Right ventricle myocardium inferior (tissue), 1 donor: ENCODE measurements around the gene GAK. TPM values are rescaled to one million over a fixed set of nuclear protein-coding genes. Genes with fewer than 3 reads are reported as not detected.

Experiments used
- ATAC-seq: fragments of 200-7000 bp; cut with Tn5 transposase; one replicate; pipeline ENCODE4 v1.9.1; 2020; ENCODE audit warnings: mild to moderate bottlenecking, moderate library complexity
- DNase-seq: peaks from one replicate; pipeline ENCODE4 v3.0.0; 2021; ENCODE audit errors: missing footprints
- intact Hi-C: fragments of 100-400 bp; cut with DNase I; formaldehyde crosslinking; loops from one replicate; pipeline ENCODE4 v1.11.0; 2022
- total RNA-seq: library from RNA; stranded (reverse); fragmentation: NEBNext Ultra II Directional; extraction: Animal tissue kit (Norgen Biotek cat#: 25700); gene quantifications from one replicate; pipeline ENCODE4 v1.2.1, GENCODE V29; 2021
- donor health status: DM: no; HTN: yes; CAD: no; lungs with severe emphysema.

The GAK gene
- total RNA-seq, 1 donor from 2014 or later: 29.3 TPM

DNA sequence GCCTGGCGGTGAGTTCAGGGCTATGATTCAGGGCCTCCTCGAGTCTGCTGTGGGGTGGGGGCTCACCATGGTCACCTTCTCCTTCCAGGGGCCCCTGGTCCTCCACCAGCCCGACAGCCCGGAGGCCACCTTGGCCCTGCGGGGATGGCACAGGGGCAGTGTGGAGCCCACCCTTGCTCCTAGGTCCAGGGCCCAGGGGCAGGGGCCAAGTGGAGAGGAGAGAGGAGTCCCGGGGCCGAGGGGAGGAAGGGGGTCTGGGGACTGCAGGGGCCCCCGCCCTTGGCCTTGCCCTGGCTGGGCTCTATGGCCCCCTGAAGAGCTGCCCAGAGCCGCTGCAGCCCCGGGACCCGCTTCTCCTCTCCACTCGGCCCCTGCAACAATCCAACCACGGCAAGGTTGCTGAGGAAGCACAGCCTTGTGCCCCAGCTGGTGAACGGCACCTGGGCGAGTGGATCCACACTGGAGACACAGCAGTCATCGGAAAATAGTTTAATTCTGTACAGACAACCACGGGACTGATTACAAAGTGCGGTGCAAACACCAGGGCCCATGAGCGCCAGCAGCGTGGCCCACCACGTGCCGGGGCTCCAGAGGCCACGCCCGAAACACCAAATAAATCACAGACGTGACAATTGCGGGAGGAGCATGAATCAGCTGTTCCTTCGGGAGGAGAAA lies 83.2 kb downstream of the GAK start:
- intact Hi-C loops: no loop called here
- ATAC-seq: no peak
- DNase-seq: peak; percentile 27

DNA sequence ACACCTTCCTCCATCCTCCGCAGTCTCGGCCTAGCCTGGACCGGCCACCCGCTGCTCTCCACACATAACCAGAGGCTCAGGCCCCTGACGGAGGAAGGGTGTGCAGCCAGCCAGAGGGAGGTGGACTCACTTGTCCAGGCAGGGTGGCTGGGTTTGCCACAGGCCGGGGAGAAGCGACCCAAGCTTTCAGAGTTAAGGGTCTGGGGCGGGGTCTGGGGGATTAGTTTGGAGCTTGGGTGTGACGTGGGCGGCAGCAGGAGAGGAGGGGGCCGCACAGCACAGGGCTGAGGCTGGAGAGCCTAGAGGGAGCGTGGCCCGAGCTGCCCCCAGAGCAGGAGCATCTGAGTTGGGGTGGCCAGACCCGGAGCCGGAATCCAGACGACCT lies 83.8 kb downstream of the GAK start:
- DNase-seq (peak; percentile 22), ATAC-seq (no peak)
- intact Hi-C loops: no loop called here

DNA sequence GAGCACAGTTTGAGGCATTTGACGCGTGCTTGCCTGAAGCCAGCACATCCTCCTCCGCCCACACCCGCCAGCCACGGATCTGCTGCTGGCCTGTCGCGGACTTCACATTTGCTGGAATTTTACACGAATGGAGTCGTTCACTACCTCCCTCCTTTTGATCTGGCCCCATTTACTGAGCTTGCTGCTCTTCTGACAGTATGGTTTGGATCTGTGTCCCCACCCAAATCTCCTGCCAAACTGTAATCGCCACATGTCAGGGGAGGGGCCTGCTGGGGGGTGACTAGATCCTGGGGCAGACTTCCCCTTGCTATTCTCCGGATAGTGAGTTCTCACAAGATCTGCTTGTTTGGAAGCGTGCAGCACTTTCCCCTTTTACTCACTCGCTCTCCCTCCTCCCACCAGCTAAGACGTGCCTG lies 86.3 kb downstream of the GAK start:
- no peak for ATAC-seq
- intact Hi-C loops: no loop called here

DNA sequence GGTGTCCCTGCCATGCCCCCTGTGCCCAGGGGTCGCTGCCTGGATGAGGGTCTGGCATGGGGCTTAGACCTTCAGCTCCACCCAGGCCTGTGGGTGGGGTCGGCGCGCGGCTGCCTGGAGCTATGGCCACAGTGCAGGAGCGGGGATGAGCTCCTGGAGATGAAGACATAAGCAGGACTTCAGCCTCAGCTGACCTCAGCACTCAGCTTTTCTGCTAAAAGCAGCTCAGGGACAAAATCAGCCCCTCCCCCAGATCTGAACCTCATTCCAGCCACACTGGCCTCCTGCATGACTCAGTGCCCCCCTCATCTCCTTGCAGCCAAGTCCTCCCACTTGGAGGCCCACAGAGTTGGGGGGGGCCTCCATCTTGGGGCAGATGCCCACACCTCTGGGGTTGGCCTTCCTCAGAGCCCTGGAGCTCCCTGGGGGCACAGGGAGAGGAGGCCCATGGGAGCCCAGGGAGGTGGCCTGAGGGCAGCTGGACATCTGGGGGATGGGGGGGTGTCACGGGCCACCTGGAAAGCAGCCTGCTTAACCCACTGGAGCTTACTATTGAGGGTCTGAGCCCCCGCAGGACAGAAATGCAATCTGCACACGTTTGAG lies 86.8 kb downstream of the GAK start:
- ATAC-seq (no peak), DNase-seq (peak; percentile 25)
- intact Hi-C loops: no loop called here

More for the DNA sequence above, 86.3 kb downstream of the GAK start:
- DNase-seq: peak; percentile 44

DNA sequence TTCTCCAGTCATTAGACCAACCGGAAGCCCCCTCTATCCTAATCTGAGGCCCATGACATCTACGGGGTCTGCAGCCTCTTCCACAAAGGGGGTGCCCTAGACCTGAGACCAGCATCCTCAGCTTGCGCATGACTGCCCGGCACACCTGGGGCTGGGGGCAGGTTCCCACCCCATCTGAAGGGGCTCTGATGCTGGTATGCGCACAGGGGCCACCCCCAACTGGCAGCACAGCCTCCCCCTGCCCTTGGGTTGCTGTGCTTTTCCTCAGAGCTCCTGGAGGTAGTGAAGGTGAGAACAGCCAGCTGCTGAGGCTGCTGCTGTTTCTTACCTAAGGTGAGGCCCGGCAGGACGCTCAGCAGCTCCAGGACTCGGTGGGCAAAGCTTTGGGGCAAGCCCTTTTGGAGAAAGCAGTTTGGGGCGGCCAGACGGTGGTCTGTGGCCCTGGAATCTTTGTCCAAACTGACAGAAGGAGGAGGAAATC lies 87.3 kb downstream of the GAK start:
- intact Hi-C loops: no loop called here
- ATAC-seq: no peak
- peak; percentile 22 for DNase-seq

DNA sequence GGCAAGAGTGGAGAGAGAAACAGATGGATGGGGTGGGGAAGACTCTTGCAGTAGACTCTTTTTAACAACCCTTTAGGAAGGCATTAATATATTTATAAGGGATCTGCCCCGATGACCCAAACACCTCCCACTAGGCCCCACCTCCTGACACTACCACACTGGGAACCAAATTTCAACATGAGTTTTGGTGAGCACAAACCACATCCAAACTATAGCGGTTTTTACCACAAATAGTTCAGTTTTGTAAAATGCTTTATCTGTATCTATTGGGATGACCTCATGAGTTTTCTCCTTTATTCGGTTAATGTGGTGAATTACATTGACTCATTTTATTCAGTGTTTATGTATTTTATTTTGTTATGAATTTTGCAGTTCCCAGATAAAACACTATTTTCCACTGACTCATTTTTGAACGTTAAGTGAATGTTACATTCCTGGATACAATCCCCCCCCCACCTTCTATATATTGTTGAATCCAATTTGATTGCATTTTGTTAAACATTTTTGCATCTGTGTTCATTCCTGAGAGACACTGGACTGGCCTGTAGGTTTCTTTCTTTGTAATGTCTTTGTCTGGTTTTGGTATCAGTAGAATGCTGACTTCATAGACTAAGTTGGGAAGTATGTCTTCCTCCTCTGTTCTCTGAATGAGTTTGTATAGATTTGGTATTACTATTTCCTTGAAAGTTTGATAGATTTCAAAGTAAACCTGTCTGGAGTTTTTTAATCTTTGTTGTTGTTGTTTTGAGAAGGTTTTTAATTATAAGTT lies 92.3 kb downstream of the GAK start:
- ATAC-seq (no peak), DNase-seq (no peak)
- intact Hi-C loops: no loop called here

DNA sequence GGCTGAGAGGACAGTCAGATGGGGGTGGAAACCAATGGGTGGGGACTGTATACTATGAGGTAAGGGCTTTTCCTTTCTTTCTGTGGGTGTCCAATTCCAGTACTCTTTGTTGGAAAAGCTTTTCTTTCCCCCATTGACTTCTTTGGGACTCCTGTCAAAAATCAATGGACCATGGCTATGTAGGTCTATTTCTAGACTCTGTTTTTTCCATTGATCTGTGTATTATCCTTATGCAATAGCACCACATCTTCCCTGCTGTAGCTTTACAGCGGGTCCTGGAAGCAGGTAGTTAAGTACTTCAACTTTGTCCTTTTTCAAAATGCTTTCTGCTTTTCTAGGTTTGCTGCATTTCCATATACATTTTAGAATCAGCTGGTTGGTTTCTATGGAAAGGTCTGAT lies 94.3 kb downstream of the GAK start:
- no peak for ATAC-seq
- no peak for DNase-seq
- intact Hi-C loops: no loop called here

DNA sequence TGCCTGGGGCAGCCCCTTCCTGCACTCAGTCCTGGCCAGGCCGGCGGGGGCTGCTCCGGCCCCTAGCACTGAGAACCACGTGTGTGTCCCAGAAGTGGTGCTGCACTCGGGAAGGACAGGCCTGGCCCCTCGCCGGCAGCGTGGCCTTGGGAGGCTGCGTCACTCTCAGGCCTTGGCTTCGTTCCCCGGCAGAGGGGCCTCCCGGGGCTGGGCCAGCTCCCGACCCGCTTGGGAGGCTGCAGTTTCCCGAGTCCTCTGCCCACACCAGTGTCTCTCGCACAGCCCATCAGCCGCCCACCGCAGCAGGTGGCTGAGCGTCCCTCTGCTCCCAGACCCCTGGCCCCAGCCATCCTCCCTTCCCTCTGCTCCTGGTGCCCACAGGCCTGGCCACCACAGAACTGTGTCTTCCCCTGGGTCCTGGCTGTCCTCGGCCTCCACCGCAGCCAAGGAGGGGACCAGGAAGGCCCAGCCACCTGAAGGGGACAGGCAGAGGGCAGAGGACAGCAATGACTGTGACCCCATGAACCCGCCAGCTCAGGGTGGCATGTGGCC lies 95.3 kb downstream of the GAK start:
- peak; percentile 39 for DNase-seq
- intact Hi-C loops: no loop called here
- ATAC-seq: no peak

DNA sequence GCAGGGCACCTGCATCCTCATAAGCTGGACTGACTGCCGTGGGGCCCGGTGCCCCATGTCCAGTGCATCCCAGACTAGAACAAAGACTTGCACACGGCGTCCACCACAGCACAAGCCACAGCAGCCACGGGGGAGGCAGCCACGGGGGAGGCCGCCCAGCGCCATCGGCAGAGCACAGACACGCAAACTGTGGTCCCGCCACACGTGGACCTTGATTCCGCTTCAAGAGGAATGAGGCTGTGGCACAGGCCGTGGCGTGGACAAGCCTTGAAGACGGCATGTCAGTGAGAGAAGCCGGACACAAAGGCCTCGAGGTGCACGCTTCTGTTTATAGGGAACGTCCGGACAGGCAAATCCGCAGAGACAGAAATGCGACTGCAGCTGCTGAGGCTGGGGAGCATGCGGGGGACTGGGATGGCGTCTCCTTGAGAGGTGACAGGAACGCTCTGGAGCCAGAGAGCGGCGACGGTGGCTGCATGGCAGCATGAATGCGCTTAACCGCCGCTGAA lies 96.1 kb downstream of the GAK start:
- DNase-seq (peak; percentile 52), ATAC-seq (no peak)
- intact Hi-C loops: no loop called here

DNA sequence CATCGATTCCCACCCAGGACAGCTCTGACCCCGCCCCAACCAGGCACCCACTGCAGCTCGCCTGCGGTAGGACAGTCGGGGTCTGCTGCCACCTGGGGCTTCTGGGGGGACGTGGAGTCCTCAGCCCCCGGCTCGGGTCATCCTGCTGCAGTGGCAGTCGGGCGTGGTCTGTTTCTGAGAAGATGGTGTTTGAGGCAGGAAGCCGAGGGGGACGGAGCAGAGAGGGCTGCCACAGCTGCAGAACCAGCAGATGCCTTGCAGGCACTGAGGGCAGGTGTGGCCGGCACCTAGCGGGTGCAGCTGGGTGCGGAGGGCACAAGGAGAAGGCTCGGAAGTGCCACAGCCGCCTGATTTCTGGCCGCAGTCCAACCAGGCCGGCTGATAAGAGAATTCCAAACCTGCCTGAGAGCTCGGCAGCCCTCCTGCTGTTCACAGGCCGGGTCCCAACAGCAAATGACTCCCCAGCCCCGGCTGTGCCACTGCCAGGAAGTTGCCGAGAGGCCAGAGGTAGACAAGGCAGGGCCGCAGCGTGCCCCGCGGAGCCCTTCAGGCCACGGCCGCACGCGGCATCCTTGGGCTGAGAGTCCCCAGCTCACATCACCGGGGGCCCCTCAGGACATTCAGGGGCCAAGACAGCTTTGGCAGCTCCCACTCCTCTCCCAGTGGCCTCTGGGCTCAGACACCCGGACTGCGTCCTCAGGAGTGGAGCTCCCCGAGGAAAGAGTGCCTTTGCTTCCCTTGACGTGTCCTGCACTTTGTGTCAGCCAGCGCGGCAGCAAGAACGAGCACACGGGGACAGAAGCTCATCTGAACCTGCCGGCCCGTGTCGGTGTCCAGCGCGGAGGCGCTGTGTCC lies 96.7 kb downstream of the GAK start:
- peak; percentile 74 for DNase-seq
- ATAC-seq: peak; percentile 73

DNA sequence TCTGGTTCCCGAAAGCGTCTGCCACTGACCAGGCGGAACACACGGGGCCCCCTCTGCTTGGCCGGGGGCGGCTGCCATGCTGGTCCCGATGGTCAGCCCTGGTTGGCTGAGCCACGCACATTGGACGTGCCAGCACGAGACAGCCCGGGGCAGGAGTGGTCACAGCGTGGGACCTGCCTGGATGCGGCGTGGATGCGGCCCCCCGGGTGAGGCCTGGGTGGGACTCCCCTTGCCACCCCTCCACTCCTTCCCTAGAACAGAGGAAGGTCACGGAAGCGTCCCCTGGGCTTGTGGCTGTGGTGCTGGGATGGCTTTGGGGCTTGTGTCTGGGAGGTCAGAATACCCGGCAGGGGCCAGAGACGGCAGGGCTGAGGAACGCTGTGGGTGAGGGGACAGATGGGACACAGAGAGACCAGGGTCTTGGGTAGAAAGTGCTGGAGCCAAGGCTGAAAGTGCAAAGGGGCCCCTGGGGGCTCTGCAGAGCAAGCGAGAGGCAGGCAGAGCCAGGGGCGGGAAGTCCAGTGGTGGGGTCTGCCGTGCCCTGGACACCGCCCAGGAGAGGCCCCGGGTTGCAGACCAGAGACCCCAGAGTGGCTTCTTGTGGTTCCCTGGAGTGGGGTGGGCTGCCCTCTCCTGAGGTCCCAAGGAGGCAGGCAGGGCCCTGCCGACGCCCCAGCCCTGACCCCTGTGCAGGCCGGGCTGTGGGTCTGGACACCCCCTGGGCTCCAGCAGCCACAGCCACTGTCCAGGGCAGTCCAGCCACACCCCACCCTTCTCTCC lies 97.6 kb downstream of the GAK start:
- intact Hi-C loops: no loop called here
- DNase-seq (peak; percentile 11), ATAC-seq (no peak)

More for the DNA sequence above, 96.7 kb downstream of the GAK start:
- intact Hi-C loops: no loop called here

DNA sequence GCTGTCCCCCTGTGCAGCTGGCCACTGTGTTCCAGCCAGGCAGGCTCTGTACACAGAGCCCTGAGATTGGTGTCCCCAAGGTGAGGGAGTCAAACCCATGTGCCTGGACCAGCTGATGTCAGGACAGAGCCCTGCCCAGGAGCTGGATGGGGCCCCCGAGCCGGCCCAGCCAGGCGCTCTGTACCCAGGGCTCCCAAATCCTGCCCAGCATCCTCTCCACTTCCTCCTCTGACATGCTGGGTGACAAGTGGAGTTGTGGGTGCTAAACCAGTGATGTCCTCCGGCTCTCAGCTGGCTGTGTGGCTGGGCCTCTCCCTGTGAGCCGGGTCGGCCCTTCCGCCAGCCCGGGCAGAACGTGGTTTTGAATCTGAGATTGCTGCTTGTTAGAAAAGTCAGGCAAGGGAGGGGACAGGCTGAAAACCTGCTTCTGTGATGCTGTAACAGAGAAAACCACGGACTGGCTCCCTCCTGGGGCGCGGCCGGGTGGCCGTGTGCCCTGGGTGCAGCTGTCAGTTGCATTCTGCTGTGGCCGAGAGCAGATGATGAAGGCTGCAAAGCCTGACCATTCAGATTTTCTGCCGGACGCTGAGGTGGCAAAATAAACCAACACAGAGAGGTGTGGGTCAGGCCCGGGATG lies 98.3 kb downstream of the GAK start:
- DNase-seq: peak; percentile 52
- ATAC-seq: no peak
- intact Hi-C loops: no loop called here

DNA sequence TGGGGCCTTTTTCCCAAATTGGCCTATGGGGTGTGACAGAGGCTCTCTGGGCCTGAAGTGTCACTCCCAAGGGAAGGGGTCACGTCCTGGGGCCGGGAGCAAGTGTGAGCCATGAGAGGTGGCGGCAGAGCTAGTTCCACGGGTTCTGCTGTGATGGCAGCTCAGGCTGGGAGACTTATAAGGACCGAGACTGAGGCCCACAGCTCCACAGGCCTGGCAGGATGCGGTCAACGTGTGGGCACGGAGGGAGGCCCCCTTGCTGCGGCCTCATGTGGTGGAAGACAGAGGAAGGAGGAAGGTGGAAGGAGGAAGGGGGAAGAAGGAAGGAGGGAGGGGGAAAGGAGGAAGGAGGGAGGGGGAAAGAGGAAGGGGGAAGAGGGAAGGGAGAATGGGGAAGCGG lies 99.0 kb downstream of the GAK start:
- DNase-seq (peak; percentile 4), ATAC-seq (no peak)
- intact Hi-C loops: no loop called here

DNA sequence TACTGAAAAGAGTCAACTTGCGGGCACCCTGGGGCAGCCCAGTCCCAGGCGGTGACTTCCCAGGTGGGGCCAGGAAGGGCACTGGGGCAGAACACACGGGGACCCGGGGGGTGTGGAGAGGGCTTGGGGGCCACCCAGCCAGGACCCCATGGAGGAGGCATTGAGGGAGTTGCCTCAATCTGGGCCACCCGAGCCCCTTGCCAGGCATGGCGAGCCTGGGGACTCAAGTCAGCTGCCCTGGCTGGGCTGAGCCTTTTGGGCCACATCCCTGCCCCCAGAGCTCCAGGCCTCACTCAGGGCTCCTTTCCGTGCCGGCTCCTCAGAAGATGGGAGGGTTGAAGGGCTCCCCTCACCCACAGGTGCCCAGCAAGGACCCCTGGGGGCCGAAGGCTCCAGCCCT lies 99.6 kb downstream of the GAK start:
- ATAC-seq: no peak
- intact Hi-C loops: no loop called here
- peak; percentile 62 for DNase-seq

DNA sequence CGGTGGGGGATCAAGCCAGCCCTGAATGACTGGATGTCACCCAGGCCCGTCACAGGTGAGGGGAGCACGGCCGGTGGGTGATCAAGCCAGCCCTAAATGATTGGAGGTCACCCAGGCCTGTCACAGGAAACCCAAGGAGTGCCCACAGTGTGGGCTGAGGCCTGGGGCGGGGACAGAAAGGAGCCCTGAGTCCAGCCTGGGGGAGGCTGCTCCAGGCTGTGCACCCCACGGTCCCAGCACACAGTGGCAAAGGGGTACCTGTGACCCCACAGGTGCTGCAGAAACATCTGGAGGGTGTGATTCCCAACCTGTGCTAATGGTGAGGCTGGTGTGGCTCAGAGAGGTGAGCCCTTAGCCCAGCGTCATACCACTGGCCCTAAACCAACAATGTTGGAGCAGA lies 100.0 kb downstream of the GAK start:
- ATAC-seq: no peak
- peak; percentile 13 for DNase-seq
- intact Hi-C loops: no loop called here

DNA sequence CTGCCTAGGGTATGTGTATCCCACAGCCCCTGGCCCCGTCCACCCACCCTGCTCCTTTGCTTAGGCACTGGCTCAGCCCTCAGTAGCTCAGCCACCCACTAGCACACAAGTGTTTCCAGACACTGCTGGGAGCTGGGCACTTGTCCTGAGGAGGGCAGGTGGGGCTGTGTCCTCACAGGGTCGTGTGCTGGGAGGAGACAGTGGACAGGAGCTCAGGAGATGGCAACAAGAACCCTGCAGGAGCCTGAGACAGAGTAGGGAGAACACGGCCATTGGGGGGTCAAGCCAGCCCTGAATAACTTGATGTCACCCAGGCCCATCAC lies 100.7 kb downstream of the GAK start:
- intact Hi-C loops: no loop called here
- DNase-seq: peak; percentile 34
- no peak for ATAC-seq

DNA sequence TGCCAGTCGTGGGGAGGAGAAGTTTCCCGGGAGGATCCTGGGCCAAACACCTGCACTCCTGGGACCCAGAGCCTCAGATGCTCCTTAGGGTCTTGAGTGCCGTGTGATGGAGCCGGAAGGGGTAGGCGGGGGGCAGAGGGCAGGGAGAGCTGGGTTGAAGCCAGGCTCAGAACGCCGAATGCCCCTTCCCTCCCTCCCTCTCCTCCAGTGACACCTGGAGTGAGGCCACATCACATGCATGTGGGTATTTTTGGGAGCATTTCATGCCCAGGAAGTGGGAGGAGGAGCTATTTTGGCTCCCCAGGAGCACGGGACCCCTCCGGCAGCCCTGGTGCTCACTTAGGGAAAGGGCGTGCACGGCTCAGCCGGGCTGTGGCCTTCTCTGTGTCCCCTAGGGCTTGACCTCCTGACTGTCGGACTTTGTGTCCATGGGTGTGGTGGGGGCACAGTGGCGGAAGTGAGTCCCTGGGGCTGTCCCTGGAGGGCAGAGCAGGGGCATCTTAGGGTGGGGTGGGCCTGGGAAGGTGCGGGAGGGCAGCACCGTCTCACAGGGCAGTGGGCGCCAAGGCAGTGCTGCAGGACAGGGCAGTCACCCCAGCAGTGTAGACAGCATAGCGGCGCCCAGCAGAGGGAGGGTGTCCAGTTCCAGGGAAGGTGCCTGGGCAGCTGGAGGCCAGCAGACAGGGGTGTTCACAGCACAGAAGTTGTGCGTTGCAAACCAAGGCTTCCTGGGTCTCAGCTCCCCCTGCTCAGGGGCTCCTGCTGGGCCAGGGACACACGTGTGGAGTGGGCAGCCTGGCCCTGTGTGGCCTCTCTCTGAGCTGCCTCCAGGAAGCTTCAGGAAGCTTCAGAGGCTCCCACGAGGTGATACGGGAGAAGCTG lies 101.3 kb downstream of the GAK start:
- DNase-seq: peak; percentile 35
- ATAC-seq: no peak
- intact Hi-C loops: no loop called here
